Measurements from ENCODE around the gene TPPP2.

TPPP2 gene

DNA sequence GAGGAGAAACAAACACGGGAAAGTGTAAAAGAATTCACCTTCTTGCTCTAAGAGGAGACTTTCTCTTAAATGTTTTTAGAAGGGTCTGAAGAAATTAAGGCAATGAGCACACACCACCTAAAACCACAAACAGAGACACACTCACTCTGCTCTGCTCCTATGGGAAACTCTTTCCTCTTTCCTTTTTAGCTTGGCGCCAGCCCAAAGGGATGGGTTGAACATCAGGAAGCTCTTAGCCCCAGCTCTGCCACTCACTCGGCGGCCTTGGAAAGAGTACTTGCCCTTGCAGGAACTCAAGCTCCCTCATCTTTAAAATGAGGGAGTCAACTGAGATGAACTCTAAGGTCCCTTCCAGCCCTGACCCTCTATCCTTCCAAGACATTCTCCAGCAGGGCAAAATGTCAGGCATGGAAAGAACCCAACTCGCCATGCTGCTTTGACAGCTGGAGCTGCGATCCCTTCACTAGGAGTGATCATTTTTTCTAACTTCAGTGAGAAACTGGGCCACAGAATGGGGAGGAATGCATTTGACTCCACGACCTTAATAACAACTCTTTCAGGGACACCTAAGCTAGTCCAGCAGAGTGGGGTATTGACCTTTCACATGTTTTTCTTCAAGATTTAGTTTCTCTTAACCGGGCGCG, 26.6 kb downstream of the TPPP2 start:
- in situ Hi-C loops (cut with MboI; ENCODE audit: low sequenced_read_pairs), result no loop called here

- in situ Hi-C loops (cut with MboI; ENCODE audit: low sequenced_read_pairs), result no loop called here
These were observed 28.0 kb downstream of the TPPP2 start, which contains the start of gene RNASE8 for GRCh38 chr14:21057803-21058675. Gene RNASE8, plus strand, starts transcription at chr14:21057822. Its CDS starts 71 bp downstream, at chr14:21057893.

GRCh38 chr14:21058903-21059302, 28.9 kb downstream of the TPPP2 start:
- in situ Hi-C loops (cut with MboI; ENCODE audit: low sequenced_read_pairs), result no loop called here

DNA sequence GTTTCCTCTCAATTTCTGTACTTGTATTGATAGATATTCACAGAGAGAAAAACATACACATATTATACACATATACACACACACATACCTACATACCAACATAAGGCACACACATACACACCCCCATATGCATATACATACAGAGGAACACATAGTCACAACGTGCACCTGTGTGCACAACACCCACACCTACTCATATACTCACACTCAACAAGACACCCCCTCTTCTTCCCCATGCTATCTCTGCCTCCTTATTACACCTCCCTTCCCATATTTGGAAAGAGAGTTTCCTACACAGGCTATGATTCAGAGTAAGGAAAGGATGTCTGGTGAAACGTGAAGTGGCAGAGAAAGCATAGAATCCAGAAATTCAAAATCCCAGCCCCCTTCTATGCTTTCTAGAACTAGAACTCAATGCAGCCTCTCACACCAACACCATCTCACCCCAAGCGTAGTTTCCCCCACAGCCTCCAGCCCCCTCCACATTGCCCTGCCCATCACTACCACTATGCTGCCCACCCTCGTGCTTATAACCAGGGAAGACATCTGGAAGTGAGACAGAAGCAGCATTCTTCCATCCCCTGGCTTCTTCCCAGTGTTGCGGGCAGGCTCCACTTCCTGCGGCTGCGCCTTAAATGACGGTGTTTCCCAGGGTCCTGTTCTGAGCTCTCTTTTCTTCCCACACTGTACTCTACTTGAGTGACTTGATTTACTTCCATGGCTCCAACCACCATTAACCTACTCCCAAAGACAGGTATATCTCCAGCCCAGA, 30.0 kb downstream of the TPPP2 start:
- in situ Hi-C loops (cut with MboI; ENCODE audit: low sequenced_read_pairs), result no loop called here

GRCh38 chr14:21060614-21061346, 30.8 kb downstream of the TPPP2 start:
- in situ Hi-C loops (cut with MboI; ENCODE audit: low sequenced_read_pairs), result no loop called here

DNA sequence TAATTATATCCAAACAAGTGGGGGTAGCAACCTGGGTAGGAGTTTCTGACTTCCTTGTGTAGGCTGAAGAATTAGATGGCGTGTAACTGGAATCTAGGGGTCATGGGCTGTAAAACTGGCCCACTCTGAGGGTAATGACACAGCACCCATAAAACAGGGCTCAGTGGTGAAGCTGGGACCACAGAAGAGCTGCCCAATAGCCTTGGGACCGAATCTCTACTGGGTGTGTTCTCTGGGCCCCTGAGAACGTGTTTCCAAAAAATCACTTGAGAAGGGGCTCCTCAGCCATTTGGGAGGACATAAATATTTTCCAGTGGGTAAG, 31.3 kb downstream of the TPPP2 start:
- in situ Hi-C loops (cut with MboI; ENCODE audit: low sequenced_read_pairs), result no loop called here

- in situ Hi-C loops (cut with MboI; ENCODE audit: low sequenced_read_pairs), result no loop called here
These were observed 33.5 kb downstream of the TPPP2 start for GRCh38 chr14:21063479-21063878.

- in situ Hi-C loops (cut with MboI; ENCODE audit: low sequenced_read_pairs), result loop anchor here (5.0 kb wide), 1 partner anchor 35 kb away; the partner anchor contains the start of gene TMEM253
These were observed 37.0 kb downstream of the TPPP2 start for GRCh38 chr14:21066882-21067502.

DNA sequence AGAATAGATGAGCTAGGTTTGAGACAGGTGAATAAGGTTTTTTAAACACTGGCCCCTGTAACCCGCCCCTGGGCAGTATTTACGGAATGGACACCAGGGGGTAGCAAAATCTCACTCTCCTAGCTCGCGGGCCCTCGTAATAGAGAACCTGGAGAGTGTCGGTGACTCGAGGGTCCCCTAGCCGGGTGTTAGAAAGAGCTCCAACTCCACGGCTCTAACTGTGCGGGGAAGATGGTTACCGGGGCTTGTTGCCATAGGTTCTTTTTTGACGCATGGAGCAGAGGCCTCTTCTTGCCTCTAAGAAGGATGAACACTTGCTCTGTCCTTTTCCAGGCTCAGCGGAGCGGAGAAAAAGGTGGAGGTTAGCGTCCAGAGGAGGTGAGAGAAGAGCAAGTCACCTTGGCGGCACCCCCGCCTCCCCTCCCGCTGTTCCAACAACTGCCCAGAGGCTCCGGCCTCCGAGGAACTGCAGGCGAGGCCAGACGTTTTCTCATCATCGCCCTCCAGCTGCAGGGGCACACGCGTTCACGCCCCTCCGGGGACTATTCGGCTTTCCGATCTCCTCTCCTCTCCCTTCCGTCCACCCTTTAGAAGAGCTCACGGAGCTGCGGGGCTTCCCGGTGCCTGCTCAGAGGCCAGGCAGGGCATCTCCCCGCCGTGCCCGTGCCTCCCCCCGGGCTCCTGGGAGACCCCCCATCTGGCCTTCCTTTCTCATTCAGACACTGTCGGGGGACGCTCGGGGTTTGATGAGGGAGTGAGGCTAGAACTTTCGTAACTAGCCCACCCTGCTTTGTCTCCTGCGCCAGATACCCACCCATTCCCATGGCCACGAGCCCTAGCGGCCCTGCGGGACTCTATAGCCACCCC, 38.7 kb downstream of the TPPP2 start:
- in situ Hi-C loops (cut with MboI; ENCODE audit: low sequenced_read_pairs), result loop anchor here (5.0 kb wide), 1 partner anchor 34 kb away; the partner anchor contains the start of gene TMEM253

DNA sequence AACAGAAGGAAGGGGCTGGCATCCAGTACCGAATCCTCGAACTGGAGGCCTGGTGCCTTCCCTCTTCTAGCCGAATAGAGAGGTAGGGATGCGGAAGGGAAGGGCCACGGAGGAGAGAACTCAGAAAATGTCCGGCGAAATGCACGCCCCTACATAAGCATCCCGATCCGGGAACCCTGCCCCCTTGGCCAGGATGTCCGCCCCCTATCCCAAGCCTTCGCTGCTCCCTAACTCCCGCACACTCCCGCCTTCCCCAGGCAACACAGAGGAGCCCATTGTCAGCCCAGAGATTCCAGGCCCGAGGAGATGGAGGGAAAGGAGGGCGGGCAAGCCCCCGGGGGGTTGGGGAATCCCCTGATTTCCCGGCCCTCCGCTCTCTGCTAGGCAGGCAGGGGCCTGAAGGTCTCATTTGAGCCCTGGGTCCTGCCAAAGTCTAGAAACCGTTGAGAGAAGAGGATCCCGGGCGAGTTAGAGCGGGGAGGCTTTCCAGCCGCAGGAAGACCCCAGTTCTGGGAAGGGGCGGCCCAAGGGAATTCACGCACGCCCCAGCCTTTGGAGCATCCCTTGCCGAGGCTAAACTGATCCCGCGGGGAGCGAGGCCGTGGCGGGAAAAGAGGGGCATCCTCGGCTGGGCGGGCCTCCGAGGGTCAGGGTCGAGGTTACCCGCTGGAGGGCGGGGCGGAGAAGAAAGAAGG, 39.5 kb downstream of the TPPP2 start:
- in situ Hi-C loops (cut with MboI; ENCODE audit: low sequenced_read_pairs), result loop anchor here (5.0 kb wide), 1 partner anchor 33 kb away; the partner anchor contains the start of gene TMEM253

GRCh38 chr14:21070083-21070609, 40.1 kb downstream of the TPPP2 start, which contains the start of gene ARHGEF40:
Gene ARHGEF40, plus strand, starts transcription at chr14:21070304. Its CDS starts 93 bp downstream, at chr14:21070397.
- in situ Hi-C loops (cut with MboI; ENCODE audit: low sequenced_read_pairs), result no loop called here

- in situ Hi-C loops (cut with MboI; ENCODE audit: low sequenced_read_pairs), result no loop called here
These were observed 40.7 kb downstream of the TPPP2 start for GRCh38 chr14:21070610-21071224.

- in situ Hi-C loops (cut with MboI; ENCODE audit: low sequenced_read_pairs), result no loop called here
These were observed 41.4 kb downstream of the TPPP2 start for GRCh38 chr14:21071225-21072030.

DNA sequence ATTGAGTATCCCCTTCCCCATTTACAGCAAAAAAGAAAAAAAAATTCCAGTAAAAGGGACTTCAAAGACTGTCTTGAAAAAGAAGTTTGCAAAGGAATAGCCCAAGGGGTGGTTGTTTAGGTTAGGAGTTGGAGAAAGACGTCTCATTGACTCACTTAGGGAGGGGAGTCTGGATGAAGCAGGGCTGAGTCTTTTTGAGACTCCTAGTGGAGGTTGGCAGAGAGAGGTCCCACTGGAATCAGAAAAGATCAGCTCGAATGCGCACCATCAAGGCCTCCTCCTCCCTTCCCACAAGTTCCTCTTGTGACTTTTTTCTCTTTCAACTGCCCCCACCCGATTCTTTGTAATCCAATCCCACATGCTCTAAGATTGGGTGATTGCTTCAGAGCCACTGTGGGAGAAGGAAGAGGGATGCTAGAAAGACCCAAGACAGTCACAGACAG, 42.0 kb downstream of the TPPP2 start:
- in situ Hi-C loops (cut with MboI; ENCODE audit: low sequenced_read_pairs), result no loop called here

DNA sequence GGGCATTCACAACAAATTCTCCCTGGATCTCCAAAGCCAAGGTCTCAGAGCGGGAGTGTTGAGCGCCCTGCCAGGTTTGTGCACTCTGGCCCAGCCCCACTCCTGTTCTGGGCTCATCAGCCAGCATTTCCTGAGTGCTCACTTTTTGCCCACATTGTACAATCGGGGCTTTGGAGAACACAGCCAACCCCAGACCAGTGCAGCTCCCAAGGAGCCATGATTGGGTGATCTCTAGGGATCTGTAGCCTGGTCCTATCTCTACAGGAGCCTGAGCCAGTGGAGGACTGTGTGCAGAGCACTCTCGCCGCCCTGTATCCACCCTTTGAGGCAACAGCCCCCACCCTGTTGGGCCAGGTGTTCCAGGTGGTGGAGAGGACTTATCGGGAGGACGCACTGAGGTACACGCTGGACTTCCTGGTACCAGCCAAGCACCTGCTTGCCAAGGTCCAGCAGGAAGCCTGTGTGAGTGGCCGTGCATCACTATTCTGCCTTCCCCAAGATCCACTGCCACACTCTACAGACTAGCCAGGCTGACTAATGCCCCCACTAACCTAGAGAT, 42.8 kb downstream of the TPPP2 start:
- in situ Hi-C loops (cut with MboI; ENCODE audit: low sequenced_read_pairs), result no loop called here

DNA sequence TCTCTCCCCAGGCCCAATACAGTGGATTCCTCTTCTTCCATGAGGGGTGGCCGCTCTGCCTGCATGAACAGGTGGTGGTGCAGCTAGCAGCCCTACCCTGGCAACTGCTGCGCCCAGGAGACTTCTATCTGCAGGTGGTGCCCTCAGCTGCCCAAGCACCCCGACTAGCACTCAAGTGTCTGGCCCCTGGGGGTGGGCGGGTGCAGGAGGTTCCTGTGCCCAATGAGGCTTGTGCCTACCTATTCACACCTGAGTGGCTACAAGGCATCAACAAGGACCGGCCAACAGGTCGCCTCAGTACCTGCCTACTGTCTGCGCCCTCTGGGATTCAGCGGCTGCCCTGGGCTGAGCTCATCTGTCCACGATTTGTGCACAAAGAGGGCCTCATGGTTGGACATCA, 43.9 kb downstream of the TPPP2 start:
- in situ Hi-C loops (cut with MboI; ENCODE audit: low sequenced_read_pairs), result no loop called here

All from HL-60/S4 (cell line).